IMR-90 (cell line): ENCODE results near the gene ARHGAP5. TPM values are rescaled to one million over a fixed set of nuclear protein-coding genes. Genes with fewer than 3 reads are reported as not detected.

Source experiments
- ATAC-seq: fragments of 200-7000 bp; cut with Tn5 transposase; 2 replicates; pipeline ENCODE4 v1.9.1; 2020; ENCODE audit warnings: low read depth, mild to moderate bottlenecking, moderate library complexity
- BruUV-seq: library from RNA; stranded (reverse); fragments of 400-500 nt; replicated peaks from 2 replicates; lab custom pipeline; 2021; lab: Mats Ljungman, UMichigan
- CTCF ChIA-PET: fragments of 300-600 bp; formaldehyde crosslinking; extraction: SDS; loops from one replicate; lab custom pipeline; 2021; ENCODE audit warnings: antibody characterized with exemption; lab: Yijun Ruan, JAX
- POLR2A ChIA-PET: fragments of 300-600 bp; sonication (Branson Sonifier 250); formaldehyde crosslinking; loops from one replicate; lab custom pipeline; 2022; ENCODE audit warnings: antibody characterized with exemption; ENCODE audit not compliant: unreplicated experiment; lab: Charles Lee
- DNase-seq: peaks from one replicate; pipeline ENCODE4 v3.0.0; 2013
- H2AFZ ChIP-seq: replicated peaks from 2 replicates; pipeline ENCODE3; 2013; ENCODE audit warnings: low read length, mild to moderate bottlenecking; ENCODE audit not compliant: poor library complexity
- H2AK5ac ChIP-seq: 2 replicates; pipeline ENCODE4 v1.6.1; 2013; ENCODE audit warnings: low read depth, low read length, inconsistent platforms
- H2AK9ac ChIP-seq: replicated peaks from 2 replicates; pipeline ENCODE3; 2013; ENCODE audit warnings: mild to moderate bottlenecking, low read depth, low read length, moderate library complexity; ENCODE audit not compliant: poor library complexity
- H2BK120ac ChIP-seq: 2 replicates; pipeline ENCODE4 v1.6.1; 2013; ENCODE audit warnings: low read depth, low read length, inconsistent platforms
- H2BK15ac ChIP-seq: 3 replicates; pipeline ENCODE4 v1.6.1; 2013; ENCODE audit warnings: low read depth, low read length, inconsistent platforms
- H2BK20ac ChIP-seq: 2 replicates; pipeline ENCODE4 v1.6.1; 2013; ENCODE audit warnings: low read depth, mild to moderate bottlenecking, inconsistent platforms, low read length, moderate library complexity
- H2BK5ac ChIP-seq: 2 replicates; pipeline ENCODE4 v1.6.1; 2013; ENCODE audit warnings: mild to moderate bottlenecking, low read depth, low read length, inconsistent platforms; ENCODE audit not compliant: poor library complexity, severe bottlenecking
- H3K14ac ChIP-seq: replicated peaks from 2 replicates; pipeline ENCODE4 v1.6.1; 2013; ENCODE audit warnings: low read depth, low read length, inconsistent platforms
- H3K18ac ChIP-seq: 2 replicates; pipeline ENCODE4 v1.6.1; 2013; ENCODE audit warnings: low read depth, low read length, control low read depth
- H3K23ac ChIP-seq: 2 replicates; pipeline ENCODE4 v1.6.1; 2013; ENCODE audit warnings: low read depth, low read length, inconsistent platforms
- H3K27ac ChIP-seq: 2 replicates; pipeline ENCODE4 v1.5.1; 2013; ENCODE audit warnings: mild to moderate bottlenecking, control low read depth, low read length; ENCODE audit not compliant: insufficient read depth
- H3K27me3 ChIP-seq: 2 replicates; pipeline ENCODE4 v1.6.1; 2013; ENCODE audit warnings: low read length; ENCODE audit not compliant: control insufficient read depth, insufficient read depth
- H3K36me3 ChIP-seq: 2 replicates; pipeline ENCODE4 v1.6.1; 2013; ENCODE audit warnings: low read length, mixed read lengths; ENCODE audit not compliant: control insufficient read depth, insufficient read depth
- H3K4ac ChIP-seq: 2 replicates; pipeline ENCODE4 v1.6.1; 2013; ENCODE audit warnings: low read depth, low read length, inconsistent platforms
- H3K4me1 ChIP-seq: 2 replicates; pipeline ENCODE4 v1.6.1; 2013; ENCODE audit warnings: low read length, mixed read lengths; ENCODE audit not compliant: control insufficient read depth, insufficient read depth
- H3K4me2 ChIP-seq: 2 replicates; pipeline ENCODE4 v1.6.1; 2013; ENCODE audit warnings: low read depth, mild to moderate bottlenecking, control low read depth, low read length, moderate library complexity
- H3K4me3 ChIP-seq: 2 replicates; pipeline ENCODE4 v1.5.1; 2013; ENCODE audit warnings: low read depth, mild to moderate bottlenecking, control low read depth, low read length, moderate library complexity; ENCODE audit not compliant: insufficient read depth
- H3K56ac ChIP-seq: 2 replicates; pipeline ENCODE4 v1.6.1; 2013; ENCODE audit warnings: low read length, inconsistent platforms; ENCODE audit not compliant: insufficient read depth; ENCODE audit errors: extremely low read depth
- H3K79me1 ChIP-seq, 2 experiments: 2 replicates each; pipeline ENCODE4 v1.6.1; 2013; ENCODE audit warnings: low read length in 2 of 2, inconsistent platforms in 1 of 2, low read depth in 1 of 2
- H3K9ac ChIP-seq: 2 replicates; pipeline ENCODE4 v1.6.1; 2013; ENCODE audit warnings: low read depth, low read length, control low read depth
- H3K9me1 ChIP-seq: 2 replicates; pipeline ENCODE4 v1.6.1; 2013; ENCODE audit warnings: low read length, inconsistent platforms; ENCODE audit not compliant: insufficient read depth
- H3K9me3 ChIP-seq: 2 replicates; pipeline ENCODE4 v1.6.1; 2013; ENCODE audit warnings: low read length; ENCODE audit not compliant: control insufficient read depth, insufficient read depth
- H4K20me1 ChIP-seq: 2 replicates; pipeline ENCODE4 v1.6.1; 2013; ENCODE audit warnings: low read length, inconsistent platforms; ENCODE audit not compliant: insufficient read depth
- H4K5ac ChIP-seq: 2 replicates; pipeline ENCODE4 v1.6.1; 2013; ENCODE audit warnings: mild to moderate bottlenecking, low read depth, low read length, control low read depth
- H4K8ac ChIP-seq, 2 experiments: 2 replicates each; pipeline ENCODE4 v1.6.1; 2013; ENCODE audit warnings: low read depth in 2 of 2, low read length in 2 of 2, control low read depth in 1 of 2, inconsistent platforms in 1 of 2
- H4K91ac ChIP-seq: 2 replicates; pipeline ENCODE4 v1.6.1; 2013; ENCODE audit warnings: low read depth, low read length, inconsistent platforms; ENCODE audit not compliant: insufficient read depth
- CEBPB ChIP-seq: IDR thresholded peaks from 2 replicates; pipeline ENCODE4 v1.6.1; 2012; ENCODE audit warnings: low read depth, low read length, improper control_type of control experiment
- MAFK ChIP-seq: IDR thresholded peaks from 2 replicates; pipeline ENCODE4 v1.6.1; 2012; ENCODE audit warnings: low read depth, low read length, improper control_type of control experiment
- dilution Hi-C: fragments of 300-500 bp; cut with HindIII; formaldehyde crosslinking; loops from one replicate; pipeline ENCODE4 v1.14.3; 2018; ENCODE audit warnings: low sequenced_read_pairs; ENCODE audit not compliant: unreplicated experiment
- in situ Hi-C: fragments of 300-500 bp; cut with MboI; formaldehyde crosslinking; loops from 3 replicates; pipeline ENCODE4 v1.14.3; 2019; ENCODE audit warnings: low sequenced_read_pairs, inconsistent platforms, mixed read lengths
- intact Hi-C: fragments of 100-400 bp; cut with micrococcal nuclease; formaldehyde crosslinking; loops from 2 replicates; pipeline ENCODE4 v1.10.0; 2022
- polyA plus RNA-seq, 3 experiments: library from polyadenylated mRNA; depleted of rRNA; stranded (reverse); fragments of >200 nt; gene quantifications; 2 replicates each; pipeline ENCODE4 v1.2.3, GENCODE V29; 2012; ENCODE audit warnings: low replicate concordance in 1 of 3
- total RNA-seq: library from RNA; depleted of rRNA; stranded (reverse); fragments of >200 nt; gene quantifications from 2 replicates; pipeline ENCODE4 v1.2.3, GENCODE V29; 2012
- TF ChIP-seq, protein P1 (sequence below): conservative IDR thresholded peaks from 2 replicates; pipeline ENCODE4 v1.5.1; 2012; ENCODE audit warnings: mild to moderate bottlenecking, low read depth, low read length, improper control_type of control experiment

The ARHGAP5 gene
- total and polyA plus RNA-seq, 2 of the 4 experiments (the other 2 are of a cell fraction) = 7.4 to 45.3 TPM

DNA sequence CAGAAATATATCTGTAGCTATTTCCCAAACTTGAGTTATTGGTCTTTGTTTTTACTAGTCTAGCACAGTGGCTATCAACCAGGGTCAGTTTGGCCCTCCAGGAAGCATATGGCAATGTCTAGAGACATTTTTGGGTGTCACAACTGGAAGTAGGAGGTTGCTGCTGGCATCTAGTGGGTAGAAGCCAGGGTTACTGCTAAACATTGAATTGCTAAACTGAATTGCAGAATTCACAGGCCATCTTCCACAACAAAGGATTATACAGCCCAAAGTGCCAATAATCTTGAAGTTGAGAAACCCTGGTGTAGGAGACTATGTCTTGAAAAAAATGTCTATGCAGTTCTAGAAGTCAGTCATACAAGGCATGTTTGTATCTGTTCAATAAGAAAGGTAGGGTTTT lies 27.7 kb downstream of the ARHGAP5 start:
- Histone ChIP-seq H3K9ac (no peak overlapping the region), H3K23ac (no peak overlapping the region), H2BK120ac (no peak overlapping the region), H3K56ac (no peak overlapping the region), H3K27me3 (no peaks in the 10 kb centered on the region), H3K18ac (no peak overlapping the region), H3K4me1 (peaks cover 3% of the 10 kb centered on the region; the same call in 1 of the 2 replicates), H3K36me3 (peaks cover 4% of the 10 kb centered on the region), H2BK5ac (no peak overlapping the region), H4K5ac (no peak overlapping the region), H2AK9ac (no peak overlapping the region), H3K9me1 (no peaks in the 10 kb centered on the region; the same call in 1 of the 2 replicates), H3K9me3 (no peaks in the 10 kb centered on the region), H3K79me1 (peaks cover 25 to 32% of the 10 kb centered on the region in 2 experiments), H3K4me2 (no peak overlapping the region), H2AFZ (no peak overlapping the region), H2BK20ac (no peak overlapping the region), H3K4ac (no peak overlapping the region), H4K20me1 (peaks cover 29% of the 10 kb centered on the region; the same call in 1 of the 2 replicates), H3K27ac (no peak overlapping the region), H2AK5ac (no peak overlapping the region), H3K14ac (no peak overlapping the region), H3K4me3 (no peak overlapping the region), H4K91ac (no peak overlapping the region), H2BK15ac (no peak overlapping the region), H4K8ac (no peak overlapping the region)
- no peak for ATAC-seq
- CTCF ChIA-PET = interaction anchor here (1.0 kb wide), 1 partner anchor 16 kb away, joined by 3 read pairs; no protein-coding TSS in a partner anchor
- dilution Hi-C loops (no loop called here), in situ Hi-C loops (no loop called here), intact Hi-C loops (no loop called here)
- TF ChIP-seq, protein P1, sequence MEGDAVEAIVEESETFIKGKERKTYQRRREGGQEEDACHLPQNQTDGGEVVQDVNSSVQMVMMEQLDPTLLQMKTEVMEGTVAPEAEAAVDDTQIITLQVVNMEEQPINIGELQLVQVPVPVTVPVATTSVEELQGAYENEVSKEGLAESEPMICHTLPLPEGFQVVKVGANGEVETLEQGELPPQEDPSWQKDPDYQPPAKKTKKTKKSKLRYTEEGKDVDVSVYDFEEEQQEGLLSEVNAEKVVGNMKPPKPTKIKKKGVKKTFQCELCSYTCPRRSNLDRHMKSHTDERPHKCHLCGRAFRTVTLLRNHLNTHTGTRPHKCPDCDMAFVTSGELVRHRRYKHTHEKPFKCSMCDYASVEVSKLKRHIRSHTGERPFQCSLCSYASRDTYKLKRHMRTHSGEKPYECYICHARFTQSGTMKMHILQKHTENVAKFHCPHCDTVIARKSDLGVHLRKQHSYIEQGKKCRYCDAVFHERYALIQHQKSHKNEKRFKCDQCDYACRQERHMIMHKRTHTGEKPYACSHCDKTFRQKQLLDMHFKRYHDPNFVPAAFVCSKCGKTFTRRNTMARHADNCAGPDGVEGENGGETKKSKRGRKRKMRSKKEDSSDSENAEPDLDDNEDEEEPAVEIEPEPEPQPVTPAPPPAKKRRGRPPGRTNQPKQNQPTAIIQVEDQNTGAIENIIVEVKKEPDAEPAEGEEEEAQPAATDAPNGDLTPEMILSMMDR = no peak
- TF ChIP-seq CEBPB = no peak
- TF ChIP-seq MAFK = no peak
- no peak for DNase-seq
- POLR2A ChIA-PET = no interaction called here
- BruUV-seq = no TSS peak
